ENCODE measurements around the gene EYA4. TPM values are rescaled to one million over a fixed set of nuclear protein-coding genes. Genes with fewer than 3 reads are reported as not detected.

Gene EYA4
- total RNA-seq, 4 donors from 2014 or later, result 0.13 to 0.17 TPM; not detected in 2

DNA sequence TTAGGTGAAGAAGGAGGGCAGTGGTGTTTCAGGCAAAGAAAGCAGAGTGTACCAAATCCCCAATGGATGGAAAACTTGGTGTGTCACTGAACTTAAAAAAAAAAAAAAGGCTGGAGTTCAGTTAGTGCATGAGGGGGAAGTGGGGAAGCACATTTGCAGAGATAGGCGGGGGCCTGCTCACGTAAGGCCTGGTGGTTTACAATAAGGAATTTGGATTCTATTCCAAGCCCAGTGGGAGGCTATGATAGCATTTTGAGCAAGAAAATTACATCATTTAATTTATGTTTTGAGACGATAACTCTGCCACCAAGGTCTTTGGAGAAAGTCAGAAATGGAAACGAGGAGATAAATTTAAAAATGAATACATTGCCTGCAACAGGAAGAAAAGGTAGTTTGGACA, 225.5 kb downstream of the EYA4 start:
- no peak overlapping the region for H3K4me3 ChIP-seq (ENCODE audit: low read depth, poor library complexity, severe bottlenecking)
- no peak for TF ChIP-seq POLR2A (IDR thresholded peaks at IDR 0.05)
- TF ChIP-seq, protein P1, sequence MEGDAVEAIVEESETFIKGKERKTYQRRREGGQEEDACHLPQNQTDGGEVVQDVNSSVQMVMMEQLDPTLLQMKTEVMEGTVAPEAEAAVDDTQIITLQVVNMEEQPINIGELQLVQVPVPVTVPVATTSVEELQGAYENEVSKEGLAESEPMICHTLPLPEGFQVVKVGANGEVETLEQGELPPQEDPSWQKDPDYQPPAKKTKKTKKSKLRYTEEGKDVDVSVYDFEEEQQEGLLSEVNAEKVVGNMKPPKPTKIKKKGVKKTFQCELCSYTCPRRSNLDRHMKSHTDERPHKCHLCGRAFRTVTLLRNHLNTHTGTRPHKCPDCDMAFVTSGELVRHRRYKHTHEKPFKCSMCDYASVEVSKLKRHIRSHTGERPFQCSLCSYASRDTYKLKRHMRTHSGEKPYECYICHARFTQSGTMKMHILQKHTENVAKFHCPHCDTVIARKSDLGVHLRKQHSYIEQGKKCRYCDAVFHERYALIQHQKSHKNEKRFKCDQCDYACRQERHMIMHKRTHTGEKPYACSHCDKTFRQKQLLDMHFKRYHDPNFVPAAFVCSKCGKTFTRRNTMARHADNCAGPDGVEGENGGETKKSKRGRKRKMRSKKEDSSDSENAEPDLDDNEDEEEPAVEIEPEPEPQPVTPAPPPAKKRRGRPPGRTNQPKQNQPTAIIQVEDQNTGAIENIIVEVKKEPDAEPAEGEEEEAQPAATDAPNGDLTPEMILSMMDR (IDR thresholded peaks at IDR 0.05), result no peak
- intact Hi-C loops (cut with DNase I; ENCODE audit: low total_unique reads), result no loop called here
- no peak for DNase-seq (ENCODE audit: low spot score in 2 of 2)
- WGBS, 2 donors, result 82 to 90% methylated on average over 4 of the region's 4 CpGs

DNA sequence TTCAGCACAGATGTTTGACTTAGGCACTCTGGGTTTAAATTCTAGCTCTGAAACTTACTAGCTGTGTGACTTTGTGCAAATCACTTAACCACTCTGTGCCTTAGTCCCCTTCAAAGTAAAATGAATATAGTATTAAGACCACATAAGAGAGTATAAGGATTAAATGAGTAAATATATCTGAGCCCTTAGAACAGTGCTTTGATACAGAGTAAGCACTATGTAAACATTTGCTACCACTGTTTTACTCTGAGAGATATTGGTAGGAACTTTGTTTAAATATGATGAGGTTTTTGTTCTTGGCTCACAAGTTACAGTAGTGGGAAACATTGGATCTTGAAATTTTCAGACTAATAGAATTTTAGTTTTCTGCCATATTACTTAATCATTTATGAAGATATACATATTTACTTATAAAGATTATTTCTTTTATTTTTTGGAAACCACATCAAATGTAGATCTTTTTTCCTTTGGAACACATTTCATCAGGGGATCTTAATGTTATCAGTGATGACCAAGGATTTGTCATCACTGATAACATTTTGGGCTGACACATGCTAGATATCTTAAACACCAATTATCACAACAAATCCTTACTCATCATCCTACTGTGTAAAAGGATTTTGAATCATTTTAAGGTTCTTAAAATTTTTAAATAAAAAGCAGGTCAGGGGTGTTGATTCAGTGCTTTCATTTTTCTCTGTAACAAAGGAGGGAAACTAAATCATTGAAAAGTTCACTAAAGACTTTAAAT, 226.2 kb downstream of the EYA4 start:
- H3K4me3 ChIP-seq (ENCODE audit: low read depth, poor library complexity, severe bottlenecking), result no peak overlapping the region
- TF ChIP-seq POLR2A (IDR thresholded peaks at IDR 0.05), result no peak
- TF ChIP-seq, protein P1 (IDR thresholded peaks at IDR 0.05), result no peak
- DNase-seq (ENCODE audit: low spot score in 2 of 2), result no peak
- intact Hi-C loops (cut with DNase I; ENCODE audit: low total_unique reads), result no loop called here

DNA sequence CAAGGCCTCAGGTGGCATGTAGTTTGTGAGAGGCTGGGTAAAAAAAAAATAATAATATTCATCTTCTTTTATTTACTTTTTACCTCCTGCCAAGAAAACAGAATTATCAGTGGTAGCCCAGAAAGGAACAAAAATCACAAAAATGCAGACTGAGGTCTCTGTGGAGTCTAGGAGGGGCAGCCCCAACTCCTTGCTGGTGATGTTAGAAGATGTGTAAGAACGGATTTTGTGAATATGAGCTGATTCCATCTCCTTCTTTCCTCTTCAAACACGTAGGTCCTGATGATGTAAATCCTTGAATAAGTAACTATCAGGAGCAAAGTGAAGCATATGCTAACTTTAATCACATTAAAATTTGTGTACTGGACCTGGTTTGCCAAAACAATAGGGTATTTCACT, 226.8 kb downstream of the EYA4 start:
- no peak for DNase-seq (ENCODE audit: low spot score in 2 of 2)
- intact Hi-C loops (cut with DNase I; ENCODE audit: low total_unique reads), result no loop called here
- TF ChIP-seq, protein P1 (IDR thresholded peaks at IDR 0.05), result no peak
- TF ChIP-seq POLR2A (IDR thresholded peaks at IDR 0.05), result no peak
- H3K4me3 ChIP-seq (ENCODE audit: low read depth, poor library complexity, severe bottlenecking), result no peak overlapping the region
- 74 to 79% methylated on average over 2 of the region's 2 CpGs for WGBS, 2 donors

DNA sequence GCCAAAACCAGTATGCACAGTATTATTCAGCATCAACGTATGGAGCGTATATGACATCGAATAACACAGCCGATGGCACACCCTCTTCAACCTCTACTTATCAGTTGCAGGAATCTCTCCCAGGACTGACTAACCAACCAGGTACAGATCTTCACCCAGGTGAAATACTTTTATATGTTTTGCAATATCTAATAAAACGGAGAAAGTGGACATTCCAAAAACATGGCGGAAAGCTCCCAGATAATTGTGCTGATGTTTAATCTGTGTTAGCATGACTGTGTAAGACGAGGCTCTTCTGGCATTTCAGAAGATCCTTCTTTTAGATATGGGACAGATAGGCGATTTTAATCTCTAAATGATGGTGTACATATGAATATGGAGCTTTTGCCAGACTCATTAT, 227.4 kb downstream of the EYA4 start:
- TF ChIP-seq, protein P1 (IDR thresholded peaks at IDR 0.05), result no peak
- TF ChIP-seq POLR2A (IDR thresholded peaks at IDR 0.05), result no peak
- WGBS, 2 donors, result 87 to 89% methylated on average over 8 of the region's 8 CpGs
- no peak overlapping the region for H3K4me3 ChIP-seq (ENCODE audit: low read depth, poor library complexity, severe bottlenecking)
- intact Hi-C loops (cut with DNase I; ENCODE audit: low total_unique reads), result no loop called here
- no peak for DNase-seq (ENCODE audit: low spot score in 2 of 2)

DNA sequence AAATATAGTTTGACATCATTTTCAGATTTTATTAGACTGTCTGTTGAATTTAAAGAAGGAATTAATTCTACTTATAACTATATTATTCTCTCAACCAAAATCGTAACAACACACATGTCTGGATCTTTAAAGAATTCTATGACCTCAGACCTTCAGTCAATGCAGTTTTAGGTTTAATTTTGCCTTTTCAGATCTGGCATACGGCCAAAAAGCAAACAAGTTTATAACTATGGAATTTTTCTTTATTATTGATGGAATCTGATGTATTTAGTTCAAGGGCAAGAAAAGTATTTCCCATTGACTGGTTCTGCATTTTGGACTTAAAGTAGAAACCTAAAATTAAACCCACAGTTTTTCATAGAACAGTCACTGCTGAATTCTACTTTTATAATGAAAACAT, 233.4 kb downstream of the EYA4 start:
- intact Hi-C loops (cut with DNase I; ENCODE audit: low total_unique reads), result no loop called here
- 22 to 37% methylated on average over 2 of the region's 2 CpGs for WGBS, 2 donors
- no peak for DNase-seq (ENCODE audit: low spot score in 2 of 2)
- TF ChIP-seq, protein P1 (IDR thresholded peaks at IDR 0.05), result no peak
- TF ChIP-seq POLR2A (IDR thresholded peaks at IDR 0.05), result no peak
- no peak overlapping the region for H3K4me3 ChIP-seq (ENCODE audit: low read depth, poor library complexity, severe bottlenecking)

DNA sequence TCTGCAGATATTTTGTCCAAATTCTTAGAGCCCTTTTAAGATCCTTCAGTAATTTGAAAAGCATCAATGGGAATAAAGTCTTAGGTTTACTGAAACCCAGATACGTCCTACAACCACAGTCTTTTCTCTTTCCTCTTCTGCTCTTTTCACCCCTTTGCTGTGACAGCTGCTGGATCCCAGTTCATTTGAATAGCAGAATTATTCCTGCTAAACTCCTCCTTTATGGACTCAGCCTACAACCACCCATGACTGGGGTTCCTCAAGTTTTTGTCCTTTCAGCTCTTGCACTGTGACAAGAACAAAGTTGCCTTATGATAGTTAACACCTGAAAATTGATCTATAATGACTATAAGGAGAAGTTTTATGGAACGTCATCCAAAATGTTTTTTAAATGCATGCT, 237.5 kb downstream of the EYA4 start:
- no peak for TF ChIP-seq POLR2A (IDR thresholded peaks at IDR 0.05)
- TF ChIP-seq, protein P1 (IDR thresholded peaks at IDR 0.05), result no peak
- intact Hi-C loops (cut with DNase I; ENCODE audit: low total_unique reads), result no loop called here
- 74 to 82% methylated on average over 2 of the region's 2 CpGs for WGBS, 2 donors

More for the DNA sequence above, 237.5 kb downstream of the EYA4 start:
- no peak for DNase-seq (ENCODE audit: low spot score in 2 of 2)
- H3K4me3 ChIP-seq (ENCODE audit: low read depth, poor library complexity, severe bottlenecking), result no peak overlapping the region
